GM10847 (cell line): ENCODE results near the gene C13orf42.

ENCODE experiments used
- POLR2A ChIP-seq: IDR thresholded peaks from 2 replicates; pipeline ENCODE4 v1.6.1; 2011; ENCODE audit not compliant: insufficient read length; ENCODE audit errors: extremely low read depth

Gene C13orf42

GRCh38 chr13:51136276-51136980 is 25.4 kb upstream of the C13orf42 start:
- TF ChIP-seq POLR2A: no peak

GRCh38 chr13:51134763-51135365 is 23.8 kb upstream of the C13orf42 start:
- no peak for TF ChIP-seq POLR2A

- no peak for TF ChIP-seq POLR2A
Measured at GRCh38 chr13:51130348-51130747, 19.3 kb upstream of the C13orf42 start.

GRCh38 chr13:51125495-51126226 is 14.6 kb upstream of the C13orf42 start:
- no peak for TF ChIP-seq POLR2A

- TF ChIP-seq POLR2A: no peak
Measured at GRCh38 chr13:51122868-51123566, 11.9 kb upstream of the C13orf42 start.

- no peak for TF ChIP-seq POLR2A
Measured at GRCh38 chr13:51118809-51119431, 7.8 kb upstream of the C13orf42 start.

- no peak for TF ChIP-seq POLR2A
Measured at GRCh38 chr13:51113969-51114368, 2.9 kb upstream of the C13orf42 start.

GRCh38 chr13:51113186-51113881 is 2.3 kb upstream of the C13orf42 start:
- no peak for TF ChIP-seq POLR2A

- TF ChIP-seq POLR2A: no peak
Measured at GRCh38 chr13:51112771-51113170, 1.7 kb upstream of the C13orf42 start.

GRCh38 chr13:51111997-51112396 is 923 bp upstream of the C13orf42 start:
- TF ChIP-seq POLR2A: no peak

GRCh38 chr13:51107996-51108395 is 3.1 kb downstream of the C13orf42 start:
- TF ChIP-seq POLR2A: no peak

GRCh38 chr13:51105046-51105445 is 6.0 kb downstream of the C13orf42 start:
- no peak for TF ChIP-seq POLR2A

- TF ChIP-seq POLR2A: no peak
Measured at GRCh38 chr13:51101636-51102235, 9.3 kb downstream of the C13orf42 start.

GRCh38 chr13:51097353-51098043 is 13.6 kb downstream of the C13orf42 start:
- no peak for TF ChIP-seq POLR2A
